ENCODE results near the gene HOXB4. TPM values are rescaled to one million over a fixed set of nuclear protein-coding genes. Genes with fewer than 3 reads are reported as not detected.

Gene HOXB4
- total RNA-seq, 1 donor from 2014 or later, result 0.25 TPM

- peaks cover 100% of the 10 kb centered on the region for H3K27me3 ChIP-seq (ENCODE audit: low read depth)
- no peak for TF ChIP-seq CTCF (IDR thresholded peaks at IDR 0.05; ENCODE audit: borderline replicate concordance)
- no peak overlapping the region for H3K4me3 ChIP-seq
- no peaks in the 10 kb centered on the region for H3K36me3 ChIP-seq
- H3K4me1 ChIP-seq, result peaks cover 20% of the 10 kb centered on the region
- intact Hi-C loops (cut with micrococcal nuclease), result no loop called here
- no peak for DNase-seq
- no peak overlapping the region for H3K27ac ChIP-seq (replicated peaks)
- H3K9me3 ChIP-seq (replicated peaks), result no peaks in the 10 kb centered on the region
Observed at GRCh38 chr17:48620461-48621139, 42.5 kb upstream of the HOXB4 start.

GRCh38 chr17:48619826-48620449, 41.8 kb upstream of the HOXB4 start:
- intact Hi-C loops (cut with micrococcal nuclease), result loop anchor here (10.0 kb wide), 1 partner anchor 285 kb away; no protein-coding TSS in a partner anchor
- no peak for DNase-seq
- Histone ChIP-seq H3K4me3 (no peak overlapping the region), H3K36me3 (no peaks in the 10 kb centered on the region), H3K4me1 (peaks cover 14% of the 10 kb centered on the region), H3K9me3 (replicated peaks) (no peaks in the 10 kb centered on the region), H3K27me3 (ENCODE audit: low read depth) (peaks cover 100% of the 10 kb centered on the region), H3K27ac (replicated peaks) (no peak overlapping the region)
- no peak for TF ChIP-seq CTCF (IDR thresholded peaks at IDR 0.05; ENCODE audit: borderline replicate concordance)

GRCh38 chr17:48618256-48618896, 40.2 kb upstream of the HOXB4 start:
- no peak overlapping the region for H3K27ac ChIP-seq (replicated peaks)
- DNase-seq, result peak; percentile 84
- intact Hi-C loops (cut with micrococcal nuclease), result loop anchor here (10.0 kb wide), 1 partner anchor 284 kb away; no protein-coding TSS in a partner anchor
- H3K27me3 ChIP-seq (ENCODE audit: low read depth), result peaks cover 100% of the 10 kb centered on the region
- TF ChIP-seq CTCF (IDR thresholded peaks at IDR 0.05; ENCODE audit: borderline replicate concordance), result peak; percentile 98
- peaks cover 25% of the 10 kb centered on the region for H3K4me1 ChIP-seq
- H3K36me3 ChIP-seq, result no peaks in the 10 kb centered on the region
- H3K9me3 ChIP-seq (replicated peaks), result no peaks in the 10 kb centered on the region
- no peak overlapping the region for H3K4me3 ChIP-seq

GRCh38 chr17:48617471-48618255, 39.5 kb upstream of the HOXB4 start:
- DNase-seq, result no peak
- H3K27me3 ChIP-seq (ENCODE audit: low read depth), result peaks cover 100% of the 10 kb centered on the region
- H3K4me1 ChIP-seq, result peaks cover 33% of the 10 kb centered on the region
- H3K27ac ChIP-seq (replicated peaks), result no peak overlapping the region
- no peaks in the 10 kb centered on the region for H3K9me3 ChIP-seq (replicated peaks)
- intact Hi-C loops (cut with micrococcal nuclease), result loop anchor here (10.0 kb wide), 1 partner anchor 283 kb away; no protein-coding TSS in a partner anchor
- TF ChIP-seq CTCF (IDR thresholded peaks at IDR 0.05; ENCODE audit: borderline replicate concordance), result no peak
- H3K4me3 ChIP-seq, result no peak overlapping the region
- no peaks in the 10 kb centered on the region for H3K36me3 ChIP-seq
